Neutrophil (primary cell): ENCODE measurements around the gene ANKRD44.

ENCODE experiments used
- H3K27ac ChIP-seq: fragments of 200-600 bp; sonication (generic); 2 replicates; pipeline ENCODE4 v1.5.1; 2016; ENCODE audit warnings: mild to moderate bottlenecking, moderate library complexity
- H3K27me3 ChIP-seq: fragments of 200-600 bp; sonication (generic); 2 replicates; pipeline ENCODE4 v1.6.0; 2016; ENCODE audit warnings: mild to moderate bottlenecking
- H3K36me3 ChIP-seq: fragments of 200-600 bp; sonication (generic); 2 replicates; pipeline ENCODE4 v1.5.1; 2017
- H3K4me1 ChIP-seq, 2 experiments: fragments of 200-600 bp in 1 of 2; sonication (generic) in 1 of 2; 1 replicate in 1 of 2; 2 replicates in 1 of 2; pipeline versions ENCODE4 v1.5.1 to v1.6.1; 2013 to 2016; ENCODE audit warnings: low read depth in 1 of 2, low read length in 1 of 2, mild to moderate bottlenecking in 1 of 2, moderate library complexity in 1 of 2; ENCODE audit not compliant: control insufficient read depth in 1 of 2, insufficient read depth in 1 of 2
- H3K4me3 ChIP-seq, 2 experiments: fragments of 200-600 bp in 1 of 2; sonication (generic) in 1 of 2; 1 replicate in 1 of 2; 2 replicates in 1 of 2; pipeline ENCODE4 v1.5.1; 2013 to 2016; ENCODE audit warnings: low read depth in 1 of 2, low read length in 1 of 2, mild to moderate bottlenecking in 1 of 2, moderate library complexity in 1 of 2
- H3K9me3 ChIP-seq: fragments of 200-600 bp; sonication (generic); 2 replicates; pipeline ENCODE4 v1.5.1; 2016
- TF ChIP-seq, protein P1 (sequence below): fragments of 200-600 bp; sonication (generic); IDR thresholded peaks from 2 replicates; pipeline ENCODE4 v1.5.1; 2016; ENCODE audit warnings: antibody characterized with exemption

The ANKRD44 gene

DNA sequence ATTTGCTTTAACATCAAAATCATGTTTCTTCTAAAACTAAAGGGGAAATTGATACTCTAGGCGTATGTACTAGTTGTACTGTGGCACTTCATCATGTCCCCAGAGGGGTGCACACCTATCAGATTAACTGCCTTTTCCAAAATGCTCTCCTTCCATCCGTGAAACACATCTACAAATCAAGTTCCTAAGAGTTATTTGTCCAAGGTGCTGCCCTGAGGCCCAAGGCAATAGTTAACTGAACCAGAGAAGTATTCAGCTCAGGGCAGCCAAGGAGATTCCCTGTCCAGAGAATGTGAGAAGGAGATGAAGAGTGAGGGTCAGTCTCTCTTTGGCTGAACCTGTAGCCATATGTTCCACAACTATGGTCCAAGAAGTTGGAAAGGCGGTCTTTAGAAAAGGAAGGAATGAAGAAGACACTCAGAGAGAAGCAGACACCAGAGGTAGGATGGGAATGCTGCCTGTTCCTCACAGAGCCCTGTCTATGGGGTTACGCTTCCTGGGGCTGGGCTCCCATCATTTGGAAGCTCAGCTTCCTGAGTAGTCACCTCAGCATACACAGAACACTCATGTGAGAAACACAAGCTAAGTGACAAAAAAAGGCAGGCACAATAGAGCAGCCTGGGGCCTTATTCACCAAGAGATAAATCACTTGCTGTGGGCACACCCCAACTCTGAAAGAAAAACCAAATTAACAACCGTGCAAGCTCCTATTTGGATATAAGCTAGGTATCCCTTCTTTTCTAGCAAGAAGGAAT lies 55.6 kb downstream of the ANKRD44 start:
- TF ChIP-seq, protein P1, sequence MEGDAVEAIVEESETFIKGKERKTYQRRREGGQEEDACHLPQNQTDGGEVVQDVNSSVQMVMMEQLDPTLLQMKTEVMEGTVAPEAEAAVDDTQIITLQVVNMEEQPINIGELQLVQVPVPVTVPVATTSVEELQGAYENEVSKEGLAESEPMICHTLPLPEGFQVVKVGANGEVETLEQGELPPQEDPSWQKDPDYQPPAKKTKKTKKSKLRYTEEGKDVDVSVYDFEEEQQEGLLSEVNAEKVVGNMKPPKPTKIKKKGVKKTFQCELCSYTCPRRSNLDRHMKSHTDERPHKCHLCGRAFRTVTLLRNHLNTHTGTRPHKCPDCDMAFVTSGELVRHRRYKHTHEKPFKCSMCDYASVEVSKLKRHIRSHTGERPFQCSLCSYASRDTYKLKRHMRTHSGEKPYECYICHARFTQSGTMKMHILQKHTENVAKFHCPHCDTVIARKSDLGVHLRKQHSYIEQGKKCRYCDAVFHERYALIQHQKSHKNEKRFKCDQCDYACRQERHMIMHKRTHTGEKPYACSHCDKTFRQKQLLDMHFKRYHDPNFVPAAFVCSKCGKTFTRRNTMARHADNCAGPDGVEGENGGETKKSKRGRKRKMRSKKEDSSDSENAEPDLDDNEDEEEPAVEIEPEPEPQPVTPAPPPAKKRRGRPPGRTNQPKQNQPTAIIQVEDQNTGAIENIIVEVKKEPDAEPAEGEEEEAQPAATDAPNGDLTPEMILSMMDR = no peak
- Histone ChIP-seq H3K27ac (peak overlapping the region; percentile 89), H3K27me3 (no peaks in the 10 kb centered on the region), H3K36me3 (no peaks in the 10 kb centered on the region), H3K4me3 (peak overlapping the region; percentile 60 to 61), H3K4me1 (peaks cover 78 to 80% of the 10 kb centered on the region in 2 experiments), H3K9me3 (no peaks in the 10 kb centered on the region)

DNA sequence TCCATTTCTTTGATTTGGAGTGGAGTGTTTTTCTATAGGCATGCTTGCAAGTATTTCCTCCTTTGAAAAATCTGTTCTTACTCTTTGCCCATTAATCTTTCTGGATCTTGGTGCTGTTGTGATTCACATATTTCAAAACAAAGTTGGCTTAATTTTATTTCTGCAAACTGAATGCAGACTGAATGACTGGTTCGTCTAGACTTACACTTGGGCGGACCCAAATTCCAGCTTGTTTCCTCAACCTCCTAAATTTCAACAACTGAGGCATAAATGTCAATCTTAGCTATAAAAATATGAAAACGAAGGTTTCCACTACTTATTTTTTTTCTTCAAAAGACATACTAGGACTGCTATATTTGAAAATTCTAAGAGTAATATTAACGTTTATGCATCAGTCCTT lies 59.0 kb downstream of the ANKRD44 start:
- H3K4me3 ChIP-seq = no peak overlapping the region
- H3K4me1 ChIP-seq = peaks cover 62 to 64% of the 10 kb centered on the region in 2 experiments
- TF ChIP-seq, protein P1 = no peak
- no peak overlapping the region for H3K27ac ChIP-seq
- H3K36me3 ChIP-seq = no peaks in the 10 kb centered on the region
- H3K9me3 ChIP-seq = no peaks in the 10 kb centered on the region
- H3K27me3 ChIP-seq = no peaks in the 10 kb centered on the region

DNA sequence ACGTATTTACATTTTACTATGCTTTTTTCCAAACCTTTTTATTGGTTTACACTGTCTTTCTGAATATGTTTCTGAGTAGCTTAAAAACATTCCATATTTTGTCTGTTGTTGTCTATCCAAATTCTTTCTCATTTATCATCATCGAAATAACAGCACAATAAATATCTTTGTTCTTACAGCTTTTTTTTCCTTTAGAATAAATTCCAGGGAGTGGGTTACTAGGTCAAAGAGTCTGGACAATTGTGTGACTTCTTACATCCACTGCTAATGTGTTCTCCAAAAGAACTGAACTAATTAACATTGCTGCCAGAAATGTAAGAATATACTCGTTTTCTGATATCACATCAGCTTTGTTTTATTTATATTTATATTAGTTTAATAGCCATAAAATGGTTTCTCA lies 59.4 kb downstream of the ANKRD44 start:
- TF ChIP-seq, protein P1 = no peak
- no peaks in the 10 kb centered on the region for H3K9me3 ChIP-seq
- no peaks in the 10 kb centered on the region for H3K27me3 ChIP-seq
- H3K4me3 ChIP-seq = no peak overlapping the region
- no peaks in the 10 kb centered on the region for H3K36me3 ChIP-seq
- no peak overlapping the region for H3K27ac ChIP-seq
- H3K4me1 ChIP-seq = peaks cover 58 to 60% of the 10 kb centered on the region in 2 experiments

DNA sequence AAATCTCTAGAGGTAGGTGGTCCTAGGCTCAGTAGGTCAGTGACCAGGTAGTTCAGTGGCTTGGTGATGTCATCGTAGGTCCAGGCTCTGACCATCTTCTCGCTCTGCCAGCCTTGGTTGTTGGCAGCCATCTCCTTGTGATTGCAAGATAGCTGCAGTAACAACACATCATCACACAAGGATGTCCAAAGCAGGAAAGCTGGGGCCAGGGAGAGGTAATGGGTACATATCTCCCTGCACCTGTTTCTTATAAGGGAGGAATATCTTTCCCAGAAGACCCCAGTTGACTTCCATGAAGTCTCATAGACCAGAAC lies 60.5 kb downstream of the ANKRD44 start:
- H3K36me3 ChIP-seq = no peaks in the 10 kb centered on the region
- TF ChIP-seq, protein P1 = no peak
- no peaks in the 10 kb centered on the region for H3K9me3 ChIP-seq
- peak overlapping the region; percentile 64 for H3K27ac ChIP-seq
- no peak overlapping the region for H3K4me3 ChIP-seq
- H3K4me1 ChIP-seq = peaks cover 48 to 50% of the 10 kb centered on the region in 2 experiments
- H3K27me3 ChIP-seq = no peaks in the 10 kb centered on the region

DNA sequence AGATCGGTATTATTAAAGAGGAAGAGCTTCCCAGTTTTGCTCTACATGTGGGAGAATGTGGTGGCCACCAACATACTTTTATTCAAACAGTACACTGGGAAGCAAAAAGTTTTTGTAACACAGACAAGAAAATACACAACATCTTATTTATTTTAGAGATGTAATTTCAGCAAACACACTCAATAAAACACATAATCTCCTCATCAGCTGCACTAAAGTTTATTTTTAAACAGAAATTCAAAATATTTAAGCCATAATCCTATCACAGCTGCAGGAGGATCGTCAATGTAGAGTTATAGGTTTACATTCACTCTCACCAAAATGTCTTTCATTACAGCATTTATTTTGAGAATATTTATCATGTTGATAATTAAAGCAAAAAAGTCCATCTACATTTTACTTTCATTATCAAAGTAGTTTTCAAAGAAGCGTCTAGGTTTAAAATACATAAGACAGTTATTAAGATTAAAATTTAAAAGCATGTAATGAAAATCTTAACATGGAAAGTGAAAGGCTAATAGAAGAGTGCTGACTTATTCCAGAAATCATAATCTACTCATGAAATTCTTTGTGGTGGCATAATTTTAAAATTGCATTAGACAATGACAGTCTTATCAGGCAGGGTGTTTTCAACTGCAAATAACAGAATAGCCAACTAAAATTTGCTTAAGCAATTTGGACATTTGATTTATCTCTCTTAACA lies 61.0 kb downstream of the ANKRD44 start:
- Histone ChIP-seq H3K36me3 (no peaks in the 10 kb centered on the region), H3K9me3 (no peaks in the 10 kb centered on the region), H3K27me3 (no peaks in the 10 kb centered on the region), H3K4me1 (peaks cover 43 to 45% of the 10 kb centered on the region in 2 experiments), H3K4me3 (no peak overlapping the region), H3K27ac (peak overlapping the region; percentile 64)
- TF ChIP-seq, protein P1 = no peak
